IMR-90 (cell line): Measurements from ENCODE around the gene CHRNA5. TPM values are rescaled to one million over a fixed set of nuclear protein-coding genes. Genes with fewer than 3 reads are reported as not detected.

Source experiments
- ATAC-seq: fragments of 200-7000 bp; cut with Tn5 transposase; 2 replicates; pipeline ENCODE4 v1.9.1; 2020; ENCODE audit warnings: low read depth, mild to moderate bottlenecking, moderate library complexity
- BruUV-seq: library from RNA; stranded (reverse); fragments of 400-500 nt; replicated peaks from 2 replicates; lab custom pipeline; 2021; lab: Mats Ljungman, UMichigan
- CTCF ChIA-PET: fragments of 300-600 bp; formaldehyde crosslinking; extraction: SDS; loops from one replicate; lab custom pipeline; 2021; ENCODE audit warnings: antibody characterized with exemption; lab: Yijun Ruan, JAX
- POLR2A ChIA-PET: fragments of 300-600 bp; sonication (Branson Sonifier 250); formaldehyde crosslinking; loops from one replicate; lab custom pipeline; 2022; ENCODE audit warnings: antibody characterized with exemption; ENCODE audit not compliant: unreplicated experiment; lab: Charles Lee
- DNase-seq: peaks from one replicate; pipeline ENCODE4 v3.0.0; 2013
- H2AFZ ChIP-seq: replicated peaks from 2 replicates; pipeline ENCODE3; 2013; ENCODE audit warnings: low read length, mild to moderate bottlenecking; ENCODE audit not compliant: poor library complexity
- H2AK5ac ChIP-seq: 2 replicates; pipeline ENCODE4 v1.6.1; 2013; ENCODE audit warnings: low read depth, low read length, inconsistent platforms
- H2AK9ac ChIP-seq: replicated peaks from 2 replicates; pipeline ENCODE3; 2013; ENCODE audit warnings: mild to moderate bottlenecking, low read depth, low read length, moderate library complexity; ENCODE audit not compliant: poor library complexity
- H2BK120ac ChIP-seq: 2 replicates; pipeline ENCODE4 v1.6.1; 2013; ENCODE audit warnings: low read depth, low read length, inconsistent platforms
- H2BK15ac ChIP-seq: 3 replicates; pipeline ENCODE4 v1.6.1; 2013; ENCODE audit warnings: low read depth, low read length, inconsistent platforms
- H2BK20ac ChIP-seq: 2 replicates; pipeline ENCODE4 v1.6.1; 2013; ENCODE audit warnings: low read depth, mild to moderate bottlenecking, inconsistent platforms, low read length, moderate library complexity
- H2BK5ac ChIP-seq: 2 replicates; pipeline ENCODE4 v1.6.1; 2013; ENCODE audit warnings: mild to moderate bottlenecking, low read depth, low read length, inconsistent platforms; ENCODE audit not compliant: poor library complexity, severe bottlenecking
- H3K14ac ChIP-seq: replicated peaks from 2 replicates; pipeline ENCODE4 v1.6.1; 2013; ENCODE audit warnings: low read depth, low read length, inconsistent platforms
- H3K18ac ChIP-seq: 2 replicates; pipeline ENCODE4 v1.6.1; 2013; ENCODE audit warnings: low read depth, low read length, control low read depth
- H3K23ac ChIP-seq: 2 replicates; pipeline ENCODE4 v1.6.1; 2013; ENCODE audit warnings: low read depth, low read length, inconsistent platforms
- H3K27ac ChIP-seq: 2 replicates; pipeline ENCODE4 v1.5.1; 2013; ENCODE audit warnings: mild to moderate bottlenecking, control low read depth, low read length; ENCODE audit not compliant: insufficient read depth
- H3K27me3 ChIP-seq: 2 replicates; pipeline ENCODE4 v1.6.1; 2013; ENCODE audit warnings: low read length; ENCODE audit not compliant: control insufficient read depth, insufficient read depth
- H3K36me3 ChIP-seq: 2 replicates; pipeline ENCODE4 v1.6.1; 2013; ENCODE audit warnings: low read length, mixed read lengths; ENCODE audit not compliant: control insufficient read depth, insufficient read depth
- H3K4ac ChIP-seq: 2 replicates; pipeline ENCODE4 v1.6.1; 2013; ENCODE audit warnings: low read depth, low read length, inconsistent platforms
- H3K4me1 ChIP-seq: 2 replicates; pipeline ENCODE4 v1.6.1; 2013; ENCODE audit warnings: low read length, mixed read lengths; ENCODE audit not compliant: control insufficient read depth, insufficient read depth
- H3K4me2 ChIP-seq: 2 replicates; pipeline ENCODE4 v1.6.1; 2013; ENCODE audit warnings: low read depth, mild to moderate bottlenecking, control low read depth, low read length, moderate library complexity
- H3K4me3 ChIP-seq: 2 replicates; pipeline ENCODE4 v1.5.1; 2013; ENCODE audit warnings: low read depth, mild to moderate bottlenecking, control low read depth, low read length, moderate library complexity; ENCODE audit not compliant: insufficient read depth
- H3K56ac ChIP-seq: 2 replicates; pipeline ENCODE4 v1.6.1; 2013; ENCODE audit warnings: low read length, inconsistent platforms; ENCODE audit not compliant: insufficient read depth; ENCODE audit errors: extremely low read depth
- H3K79me1 ChIP-seq, 2 experiments: 2 replicates each; pipeline ENCODE4 v1.6.1; 2013; ENCODE audit warnings: low read length in 2 of 2, inconsistent platforms in 1 of 2, low read depth in 1 of 2
- H3K9ac ChIP-seq: 2 replicates; pipeline ENCODE4 v1.6.1; 2013; ENCODE audit warnings: low read depth, low read length, control low read depth
- H3K9me1 ChIP-seq: 2 replicates; pipeline ENCODE4 v1.6.1; 2013; ENCODE audit warnings: low read length, inconsistent platforms; ENCODE audit not compliant: insufficient read depth
- H3K9me3 ChIP-seq: 2 replicates; pipeline ENCODE4 v1.6.1; 2013; ENCODE audit warnings: low read length; ENCODE audit not compliant: control insufficient read depth, insufficient read depth
- H4K20me1 ChIP-seq: 2 replicates; pipeline ENCODE4 v1.6.1; 2013; ENCODE audit warnings: low read length, inconsistent platforms; ENCODE audit not compliant: insufficient read depth
- H4K5ac ChIP-seq: 2 replicates; pipeline ENCODE4 v1.6.1; 2013; ENCODE audit warnings: mild to moderate bottlenecking, low read depth, low read length, control low read depth
- H4K8ac ChIP-seq, 2 experiments: 2 replicates each; pipeline ENCODE4 v1.6.1; 2013; ENCODE audit warnings: low read depth in 2 of 2, low read length in 2 of 2, control low read depth in 1 of 2, inconsistent platforms in 1 of 2
- H4K91ac ChIP-seq: 2 replicates; pipeline ENCODE4 v1.6.1; 2013; ENCODE audit warnings: low read depth, low read length, inconsistent platforms; ENCODE audit not compliant: insufficient read depth
- BHLHE40 ChIP-seq: fragments of 150-350 bp; IDR thresholded peaks from 2 replicates; pipeline ENCODE4 v1.6.1; 2016; ENCODE audit warnings: mild to moderate bottlenecking, low read depth, low read length
- CEBPB ChIP-seq: IDR thresholded peaks from 2 replicates; pipeline ENCODE4 v1.6.1; 2012; ENCODE audit warnings: low read depth, low read length, improper control_type of control experiment
- CHD1 ChIP-seq: IDR thresholded peaks from 2 replicates; pipeline ENCODE4 v1.6.1; 2012; ENCODE audit warnings: low read depth, low read length, improper control_type of control experiment
- FOS ChIP-seq: fragments of 150-350 bp; IDR thresholded peaks from 2 replicates; pipeline ENCODE4 v1.6.1; 2016; ENCODE audit warnings: low read depth, low read length
- MAFK ChIP-seq: IDR thresholded peaks from 2 replicates; pipeline ENCODE4 v1.6.1; 2012; ENCODE audit warnings: low read depth, low read length, improper control_type of control experiment
- MAZ ChIP-seq: IDR thresholded peaks from 2 replicates; pipeline ENCODE4 v1.6.1; 2012; ENCODE audit warnings: low read depth, mild to moderate bottlenecking, low read length, improper control_type of control experiment, moderate library complexity, borderline replicate concordance
- NFE2L2 ChIP-seq: fragments of 150-350 bp; IDR thresholded peaks from 2 replicates; pipeline ENCODE4 v1.6.1; 2016; ENCODE audit warnings: low read depth, mild to moderate bottlenecking, low read length
- RAD21 ChIP-seq: IDR thresholded peaks from 2 replicates; pipeline ENCODE4 v1.6.1; 2012; ENCODE audit warnings: low read length, improper control_type of control experiment
- RCOR1 ChIP-seq: IDR thresholded peaks from 2 replicates; pipeline ENCODE4 v1.6.1; 2012; ENCODE audit warnings: mild to moderate bottlenecking, low read length, improper control_type of control experiment; ENCODE audit not compliant: insufficient replicate concordance
- RFX5 ChIP-seq: IDR thresholded peaks from 2 replicates; pipeline ENCODE4 v1.8.0; 2012; ENCODE audit warnings: low read depth, mild to moderate bottlenecking, low read length, moderate library complexity
- SMC3 ChIP-seq: fragments of 150-350 bp; IDR thresholded peaks from 2 replicates; pipeline ENCODE4 v1.6.1; 2016; ENCODE audit warnings: low read depth, mild to moderate bottlenecking, antibody characterized with exemption, low read length, moderate library complexity
- WGBS, 2 experiments: methylation state at CpG; one replicate each; pipeline versions ENCODE4 v1.1.5 to v1.1.7; 2013; ENCODE audit warnings: missing lambda C conversion rate in 2 of 2; ENCODE audit not compliant: insufficient read length in 1 of 2; ENCODE audit errors: extremely low coverage in 2 of 2; 5-methylcytosine and 5-hydroxymethylcytosine counted together
- dilution Hi-C: fragments of 300-500 bp; cut with HindIII; formaldehyde crosslinking; loops from one replicate; pipeline ENCODE4 v1.14.3; 2018; ENCODE audit warnings: low sequenced_read_pairs; ENCODE audit not compliant: unreplicated experiment
- in situ Hi-C: fragments of 300-500 bp; cut with MboI; formaldehyde crosslinking; loops from 3 replicates; pipeline ENCODE4 v1.14.3; 2019; ENCODE audit warnings: low sequenced_read_pairs, inconsistent platforms, mixed read lengths
- intact Hi-C: fragments of 100-400 bp; cut with micrococcal nuclease; formaldehyde crosslinking; loops from 2 replicates; pipeline ENCODE4 v1.10.0; 2022
- polyA plus RNA-seq, 3 experiments: library from polyadenylated mRNA; depleted of rRNA; stranded (reverse); fragments of >200 nt; gene quantifications; 2 replicates each; pipeline ENCODE4 v1.2.3, GENCODE V29; 2012; ENCODE audit warnings: low replicate concordance in 1 of 3
- total RNA-seq: library from RNA; depleted of rRNA; stranded (reverse); fragments of >200 nt; gene quantifications from 2 replicates; pipeline ENCODE4 v1.2.3, GENCODE V29; 2012
- TF ChIP-seq, protein P1 (sequence below): fragments of 150-350 bp; IDR thresholded peaks from 2 replicates; pipeline ENCODE4 v1.6.1; 2017; ENCODE audit warnings: mild to moderate bottlenecking, antibody characterized with exemption, low read length, low read depth
- TF ChIP-seq, protein P2 (sequence below): conservative IDR thresholded peaks from 2 replicates; pipeline ENCODE4 v1.5.1; 2012; ENCODE audit warnings: mild to moderate bottlenecking, low read depth, low read length, improper control_type of control experiment
- TF ChIP-seq, protein P3 (sequence below): fragments of 150-350 bp; IDR thresholded peaks from 2 replicates; pipeline ENCODE4 v1.6.1; 2016; ENCODE audit warnings: low read depth, mild to moderate bottlenecking, low read length, moderate library complexity, borderline replicate concordance

CHRNA5 gene
- total and polyA plus RNA-seq, 2 of the 4 experiments (the other 2 are of a cell fraction), result 0.54 to 0.94 TPM

DNA sequence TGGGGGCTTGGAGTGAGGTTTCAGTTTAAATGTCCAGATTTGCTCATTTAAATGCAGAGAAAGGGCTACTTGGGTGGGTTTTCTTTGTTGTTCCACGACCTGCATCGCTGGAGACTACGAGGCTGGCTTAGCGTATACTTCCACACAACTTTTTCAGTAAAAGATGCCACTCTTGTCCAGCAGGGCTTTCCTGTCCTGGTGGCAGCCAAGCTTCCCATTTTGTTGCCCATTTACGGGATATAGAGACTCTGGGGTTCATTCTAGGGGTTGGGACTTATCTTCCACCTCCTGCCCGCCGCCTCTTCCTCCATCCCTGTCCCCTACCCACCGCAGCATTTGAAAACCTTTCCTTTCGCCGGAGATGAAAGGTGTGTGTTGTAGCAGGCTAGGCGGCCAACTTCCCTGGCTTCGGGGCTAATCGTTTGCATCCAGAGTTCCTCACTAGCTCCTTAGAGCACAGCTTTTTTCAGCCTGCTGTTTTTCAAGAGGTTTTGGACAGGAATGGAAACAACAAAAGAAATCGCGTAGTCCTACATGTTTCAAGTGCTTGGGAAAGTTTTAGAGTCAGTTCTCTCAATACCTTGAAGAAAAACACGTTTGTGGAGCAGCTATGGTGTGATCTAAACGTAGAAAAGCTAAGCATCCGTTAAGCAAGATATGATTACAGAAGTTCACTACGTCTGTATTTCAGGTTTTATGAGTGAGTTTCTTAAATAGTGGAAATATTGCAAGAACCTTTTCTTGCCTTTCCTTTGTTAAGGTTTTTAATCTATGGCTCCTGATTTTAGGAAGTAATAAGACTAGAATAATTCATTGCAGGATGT, 843 bp downstream of the CHRNA5 start:
- H3K9ac ChIP-seq, result peak overlapping the region; percentile 32
- H3K27me3 ChIP-seq, result peaks cover 17% of the 10 kb centered on the region
- no peak overlapping the region for H2AK9ac ChIP-seq
- no peaks in the 10 kb centered on the region for H3K79me1 ChIP-seq
- H3K23ac ChIP-seq, result peak overlapping the region; percentile 21; the same call in 1 of the 2 replicates
- in situ Hi-C loops (no loop called here), intact Hi-C loops (no loop called here), dilution Hi-C loops (no loop called here)
- no peaks in the 10 kb centered on the region for H3K4me1 ChIP-seq
- H3K4ac ChIP-seq, result no peak overlapping the region
- H4K8ac ChIP-seq, result no peak overlapping the region
- POLR2A ChIA-PET, result interaction anchor here (1.2 kb wide), 1 partner anchor 128 kb away, joined by 3 read pairs; the partner anchor contains the start of gene IREB2
- ATAC-seq (peak; percentile 35), DNase-seq (peak; percentile 3)
- H3K18ac ChIP-seq, result no peak overlapping the region
- no peak overlapping the region for H4K91ac ChIP-seq
- peak overlapping the region; percentile 90 for H2AFZ ChIP-seq
- no peak overlapping the region for H3K27ac ChIP-seq
- H4K20me1 ChIP-seq, result no peaks in the 10 kb centered on the region
- no peak overlapping the region for H3K56ac ChIP-seq
- no peaks in the 10 kb centered on the region for H3K9me1 ChIP-seq
- H3K4me3 ChIP-seq, result peak overlapping the region; percentile 54
- H2BK20ac ChIP-seq, result no peak overlapping the region
- CTCF ChIA-PET, result interaction anchor here (1.1 kb wide), 1 partner anchor 18 kb away, joined by 4 read pairs; no protein-coding TSS in a partner anchor
- H4K5ac ChIP-seq, result no peak overlapping the region
- no peak overlapping the region for H3K14ac ChIP-seq
- no peaks in the 10 kb centered on the region for H3K9me3 ChIP-seq
- H3K36me3 ChIP-seq, result no peaks in the 10 kb centered on the region
- H2BK15ac ChIP-seq, result no peak overlapping the region
- no peak overlapping the region for H2BK120ac ChIP-seq
- BruUV-seq, result no TSS peak
- no peak overlapping the region for H2AK5ac ChIP-seq
- H3K4me2 ChIP-seq, result peak overlapping the region; percentile 98
- 5% methylated on average over 5 of the region's 19 CpGs; no CpG with 5 or more reads in 1 of the 2 experiments for WGBS, 2 experiments
- no peak overlapping the region for H2BK5ac ChIP-seq
- TF ChIP-seq FOS, result no peak
- TF ChIP-seq, protein P1, sequence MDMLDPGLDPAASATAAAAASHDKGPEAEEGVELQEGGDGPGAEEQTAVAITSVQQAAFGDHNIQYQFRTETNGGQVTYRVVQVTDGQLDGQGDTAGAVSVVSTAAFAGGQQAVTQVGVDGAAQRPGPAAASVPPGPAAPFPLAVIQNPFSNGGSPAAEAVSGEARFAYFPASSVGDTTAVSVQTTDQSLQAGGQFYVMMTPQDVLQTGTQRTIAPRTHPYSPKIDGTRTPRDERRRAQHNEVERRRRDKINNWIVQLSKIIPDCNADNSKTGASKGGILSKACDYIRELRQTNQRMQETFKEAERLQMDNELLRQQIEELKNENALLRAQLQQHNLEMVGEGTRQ, result no peak
- TF ChIP-seq CHD1, result no peak
- TF ChIP-seq CEBPB, result no peak
- no peak for TF ChIP-seq RFX5
- TF ChIP-seq, protein P2, sequence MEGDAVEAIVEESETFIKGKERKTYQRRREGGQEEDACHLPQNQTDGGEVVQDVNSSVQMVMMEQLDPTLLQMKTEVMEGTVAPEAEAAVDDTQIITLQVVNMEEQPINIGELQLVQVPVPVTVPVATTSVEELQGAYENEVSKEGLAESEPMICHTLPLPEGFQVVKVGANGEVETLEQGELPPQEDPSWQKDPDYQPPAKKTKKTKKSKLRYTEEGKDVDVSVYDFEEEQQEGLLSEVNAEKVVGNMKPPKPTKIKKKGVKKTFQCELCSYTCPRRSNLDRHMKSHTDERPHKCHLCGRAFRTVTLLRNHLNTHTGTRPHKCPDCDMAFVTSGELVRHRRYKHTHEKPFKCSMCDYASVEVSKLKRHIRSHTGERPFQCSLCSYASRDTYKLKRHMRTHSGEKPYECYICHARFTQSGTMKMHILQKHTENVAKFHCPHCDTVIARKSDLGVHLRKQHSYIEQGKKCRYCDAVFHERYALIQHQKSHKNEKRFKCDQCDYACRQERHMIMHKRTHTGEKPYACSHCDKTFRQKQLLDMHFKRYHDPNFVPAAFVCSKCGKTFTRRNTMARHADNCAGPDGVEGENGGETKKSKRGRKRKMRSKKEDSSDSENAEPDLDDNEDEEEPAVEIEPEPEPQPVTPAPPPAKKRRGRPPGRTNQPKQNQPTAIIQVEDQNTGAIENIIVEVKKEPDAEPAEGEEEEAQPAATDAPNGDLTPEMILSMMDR, result no peak
- TF ChIP-seq SMC3, result no peak
- TF ChIP-seq MAZ, result no peak
- TF ChIP-seq BHLHE40, result no peak
- no peak for TF ChIP-seq RAD21
- TF ChIP-seq NFE2L2, result no peak
- TF ChIP-seq MAFK, result no peak
- TF ChIP-seq RCOR1, result no peak
- TF ChIP-seq, protein P3, sequence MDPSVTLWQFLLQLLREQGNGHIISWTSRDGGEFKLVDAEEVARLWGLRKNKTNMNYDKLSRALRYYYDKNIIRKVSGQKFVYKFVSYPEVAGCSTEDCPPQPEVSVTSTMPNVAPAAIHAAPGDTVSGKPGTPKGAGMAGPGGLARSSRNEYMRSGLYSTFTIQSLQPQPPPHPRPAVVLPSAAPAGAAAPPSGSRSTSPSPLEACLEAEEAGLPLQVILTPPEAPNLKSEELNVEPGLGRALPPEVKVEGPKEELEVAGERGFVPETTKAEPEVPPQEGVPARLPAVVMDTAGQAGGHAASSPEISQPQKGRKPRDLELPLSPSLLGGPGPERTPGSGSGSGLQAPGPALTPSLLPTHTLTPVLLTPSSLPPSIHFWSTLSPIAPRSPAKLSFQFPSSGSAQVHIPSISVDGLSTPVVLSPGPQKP, result no peak
